Ishikawa (cell line): Measurements from ENCODE around the gene FAM221B.

Experiments used
- CREB1 ChIP-seq: IDR thresholded peaks from 2 replicates; pipeline ENCODE4 v1.6.1; 2012; ENCODE audit warnings: low read depth
- EP300 ChIP-seq: IDR thresholded peaks from 2 replicates; pipeline ENCODE4 v1.6.1; 2012; ENCODE audit warnings: borderline replicate concordance
- FOXM1 ChIP-seq: IDR thresholded peaks from 2 replicates; pipeline ENCODE4 v1.6.1; 2012; ENCODE audit warnings: low read depth, borderline replicate concordance
- NFIC ChIP-seq: IDR thresholded peaks from 2 replicates; pipeline ENCODE4 v1.6.1; 2012
- RAD21 ChIP-seq: IDR thresholded peaks from 2 replicates; pipeline ENCODE4 v1.6.1; 2012; ENCODE audit warnings: low read depth
- TAF1 ChIP-seq: IDR thresholded peaks from 2 replicates; pipeline ENCODE4 v1.6.1; 2012; ENCODE audit warnings: low read depth, mild to moderate bottlenecking
- TCF12 ChIP-seq: IDR thresholded peaks from 2 replicates; pipeline ENCODE4 v1.6.1; 2012; ENCODE audit warnings: low read depth
- TEAD4 ChIP-seq: IDR thresholded peaks from 2 replicates; pipeline ENCODE4 v1.6.1; 2012
- YY1 ChIP-seq: IDR thresholded peaks from 2 replicates; pipeline ENCODE4 v1.6.1; 2012; ENCODE audit warnings: low read depth
- ZBTB7A ChIP-seq: IDR thresholded peaks from 2 replicates; pipeline ENCODE4 v1.6.1; 2012; ENCODE audit warnings: low read depth
- TF ChIP-seq, protein P1 (sequence below): IDR thresholded peaks from 2 replicates; pipeline ENCODE4 v1.6.1; 2012; ENCODE audit warnings: low read depth, mild to moderate bottlenecking
- TF ChIP-seq, protein P2 (sequence below): IDR thresholded peaks from 2 replicates; pipeline ENCODE4 v1.6.1; 2012

DNA sequence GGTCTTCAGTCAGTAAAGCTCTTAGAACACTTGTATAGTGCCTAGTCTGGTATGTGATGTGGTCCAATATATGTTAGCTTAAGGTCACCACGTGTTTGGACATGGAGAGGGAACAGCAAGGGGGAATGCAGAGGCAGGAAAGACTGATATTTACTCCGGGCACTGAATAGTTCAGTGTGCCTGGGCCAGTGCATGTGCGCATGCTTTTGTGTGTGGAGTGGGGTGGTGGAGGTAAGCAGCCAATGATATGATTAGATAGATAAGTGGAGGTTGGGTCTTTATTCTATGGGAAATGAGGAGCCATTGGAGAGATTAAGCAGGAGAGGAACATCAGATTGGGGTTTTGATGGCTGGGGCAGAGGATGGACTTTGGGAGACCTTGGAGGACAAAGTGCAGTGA lies 27.7 kb upstream of the FAM221B start:
- TF ChIP-seq FOXM1: no peak
- no peak for TF ChIP-seq TCF12
- no peak for TF ChIP-seq EP300
- no peak for TF ChIP-seq TEAD4
- TF ChIP-seq, protein P1, sequence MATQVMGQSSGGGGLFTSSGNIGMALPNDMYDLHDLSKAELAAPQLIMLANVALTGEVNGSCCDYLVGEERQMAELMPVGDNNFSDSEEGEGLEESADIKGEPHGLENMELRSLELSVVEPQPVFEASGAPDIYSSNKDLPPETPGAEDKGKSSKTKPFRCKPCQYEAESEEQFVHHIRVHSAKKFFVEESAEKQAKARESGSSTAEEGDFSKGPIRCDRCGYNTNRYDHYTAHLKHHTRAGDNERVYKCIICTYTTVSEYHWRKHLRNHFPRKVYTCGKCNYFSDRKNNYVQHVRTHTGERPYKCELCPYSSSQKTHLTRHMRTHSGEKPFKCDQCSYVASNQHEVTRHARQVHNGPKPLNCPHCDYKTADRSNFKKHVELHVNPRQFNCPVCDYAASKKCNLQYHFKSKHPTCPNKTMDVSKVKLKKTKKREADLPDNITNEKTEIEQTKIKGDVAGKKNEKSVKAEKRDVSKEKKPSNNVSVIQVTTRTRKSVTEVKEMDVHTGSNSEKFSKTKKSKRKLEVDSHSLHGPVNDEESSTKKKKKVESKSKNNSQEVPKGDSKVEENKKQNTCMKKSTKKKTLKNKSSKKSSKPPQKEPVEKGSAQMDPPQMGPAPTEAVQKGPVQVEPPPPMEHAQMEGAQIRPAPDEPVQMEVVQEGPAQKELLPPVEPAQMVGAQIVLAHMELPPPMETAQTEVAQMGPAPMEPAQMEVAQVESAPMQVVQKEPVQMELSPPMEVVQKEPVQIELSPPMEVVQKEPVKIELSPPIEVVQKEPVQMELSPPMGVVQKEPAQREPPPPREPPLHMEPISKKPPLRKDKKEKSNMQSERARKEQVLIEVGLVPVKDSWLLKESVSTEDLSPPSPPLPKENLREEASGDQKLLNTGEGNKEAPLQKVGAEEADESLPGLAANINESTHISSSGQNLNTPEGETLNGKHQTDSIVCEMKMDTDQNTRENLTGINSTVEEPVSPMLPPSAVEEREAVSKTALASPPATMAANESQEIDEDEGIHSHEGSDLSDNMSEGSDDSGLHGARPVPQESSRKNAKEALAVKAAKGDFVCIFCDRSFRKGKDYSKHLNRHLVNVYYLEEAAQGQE: no peak
- no peak for TF ChIP-seq RAD21
- TF ChIP-seq YY1: no peak
- TF ChIP-seq, protein P2, sequence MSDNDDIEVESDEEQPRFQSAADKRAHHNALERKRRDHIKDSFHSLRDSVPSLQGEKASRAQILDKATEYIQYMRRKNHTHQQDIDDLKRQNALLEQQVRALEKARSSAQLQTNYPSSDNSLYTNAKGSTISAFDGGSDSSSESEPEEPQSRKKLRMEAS: no peak
- TF ChIP-seq NFIC: no peak
- TF ChIP-seq TAF1: no peak
- TF ChIP-seq ZBTB7A: no peak
- TF ChIP-seq CREB1: no peak
